ENCODE measurements around the gene XIST.
"Not testable (repeated sequence)": the region's sequence is repeated elsewhere in the genome, so short reads cannot be mapped to it uniquely, and the experiment has no call there.

Gene XIST

GRCh38 chrX:73840120-73840924, 12.2 kb downstream of the XIST start:
- no peak for DNase-seq (ENCODE audit: extremely low read depth in 1 of 2, low read depth in 1 of 2)

GRCh38 chrX:73839152-73839551, 13.4 kb downstream of the XIST start:
- DNase-seq (ENCODE audit: extremely low read depth in 1 of 2, low read depth in 1 of 2): no peak

DNA sequence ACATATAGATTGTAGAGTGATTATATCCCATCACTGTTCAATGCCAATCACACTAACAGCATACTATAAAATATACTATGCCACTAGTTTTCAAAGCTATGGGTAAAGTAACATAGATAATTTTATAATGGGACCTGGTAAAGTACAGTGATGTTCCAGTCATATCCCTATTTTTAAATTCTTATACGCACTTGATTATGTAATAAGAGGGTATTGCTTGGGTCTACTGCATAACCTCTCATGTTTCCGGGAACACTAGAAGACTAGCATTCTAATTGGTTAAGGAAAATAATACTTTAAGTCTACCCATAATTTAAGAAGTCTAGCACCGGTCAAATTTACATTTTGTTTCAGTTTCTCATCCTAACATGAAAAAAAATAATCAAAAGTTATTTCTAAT, 14.4 kb downstream of the XIST start:
- DNase-seq (ENCODE audit: extremely low read depth in 1 of 2, low read depth in 1 of 2): no peak

DNA sequence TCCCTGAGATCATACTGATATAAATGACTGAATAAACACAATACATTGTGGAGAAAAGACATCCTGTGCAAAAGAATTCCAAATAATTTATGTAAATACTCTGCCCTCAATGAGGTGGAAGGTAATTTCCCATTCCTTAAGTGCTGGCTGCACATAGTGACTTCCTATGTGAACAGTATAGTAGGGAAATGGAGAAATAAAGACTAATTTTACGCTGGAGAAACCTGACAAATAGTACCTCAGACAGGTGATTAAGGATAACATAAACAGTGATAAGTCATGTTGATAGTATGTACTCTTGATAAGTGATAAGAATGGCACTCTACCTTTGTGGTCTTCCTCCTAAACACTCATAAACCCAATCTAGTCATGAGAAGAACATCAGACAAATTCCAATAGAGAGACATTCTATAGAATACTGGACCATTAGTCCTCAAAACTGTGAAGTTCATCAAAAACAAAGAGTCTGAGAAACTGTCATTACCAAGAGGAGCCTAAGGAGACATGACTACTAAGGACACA, 15.5 kb downstream of the XIST start:
- DNase-seq (ENCODE audit: extremely low read depth in 1 of 2, low read depth in 1 of 2): no peak

GRCh38 chrX:73834219-73834618, 18.3 kb downstream of the XIST start:
- no peak for DNase-seq (ENCODE audit: extremely low read depth in 1 of 2, low read depth in 1 of 2)

- DNase-seq (ENCODE audit: extremely low read depth in 1 of 2, low read depth in 1 of 2): no peak
These were observed 20.2 kb downstream of the XIST start for GRCh38 chrX:73832319-73832718.

DNA sequence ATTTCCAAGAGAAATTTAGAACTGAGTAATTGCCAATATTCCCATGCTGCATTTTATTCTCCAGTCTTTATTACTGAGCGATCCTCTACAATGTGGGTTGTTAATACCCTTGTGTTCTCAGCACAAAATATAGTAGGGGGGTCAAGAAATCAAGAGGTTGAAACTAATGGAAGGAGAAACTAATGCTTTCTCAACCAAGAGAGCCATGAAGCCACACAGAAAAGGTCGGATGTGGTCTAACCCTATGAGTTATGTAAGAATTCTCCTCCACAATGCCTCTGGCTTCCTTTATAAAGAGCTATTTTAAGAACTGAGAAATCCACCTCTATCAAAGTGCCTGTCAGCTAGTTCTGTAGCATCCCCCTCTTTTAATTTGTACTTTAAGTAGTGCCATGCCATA, 21.0 kb downstream of the XIST start:
- no peak for DNase-seq (ENCODE audit: extremely low read depth in 1 of 2, low read depth in 1 of 2)

DNA sequence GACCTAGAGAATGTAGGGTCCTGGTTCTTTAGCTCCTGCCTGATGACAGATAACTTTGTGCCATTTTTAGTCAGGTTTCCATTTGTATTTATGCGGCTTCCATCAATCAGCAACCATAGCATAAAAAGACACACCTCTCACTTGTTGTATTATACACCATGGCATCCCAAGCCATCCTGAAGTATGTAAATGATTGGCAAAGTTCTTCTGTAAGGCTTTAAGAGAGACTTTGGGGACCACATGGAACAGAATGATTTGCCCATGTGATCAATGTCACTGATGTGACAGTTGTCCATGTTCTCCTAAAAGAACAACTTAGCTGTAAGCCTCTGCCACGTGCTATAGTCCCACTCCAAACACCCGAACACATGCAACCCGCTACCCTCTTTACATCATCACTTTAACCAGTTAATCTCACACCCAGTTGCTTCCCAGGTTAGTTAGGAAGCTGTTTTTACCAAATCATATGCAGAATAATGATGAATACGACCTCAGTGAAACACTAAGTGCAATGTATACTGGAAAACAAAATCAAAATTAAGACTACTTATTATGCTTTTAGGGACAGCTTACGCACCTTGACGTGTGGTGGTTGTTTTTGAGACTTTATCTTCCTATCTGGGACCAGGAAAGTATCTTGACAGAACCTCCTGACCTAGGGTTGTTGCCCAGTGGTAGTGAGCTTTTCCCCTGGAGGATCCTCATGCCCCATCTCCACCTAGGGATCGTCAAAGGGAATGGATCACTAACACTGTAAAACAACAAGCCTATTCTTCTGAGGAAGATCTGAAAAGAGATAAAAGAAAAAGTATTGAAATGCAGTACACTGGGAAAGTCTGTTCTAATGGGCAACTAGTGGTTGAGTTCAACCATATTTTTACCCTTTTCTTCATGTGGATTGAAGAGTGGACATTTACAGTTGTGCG, 21.8 kb downstream of the XIST start:
- DNase-seq (ENCODE audit: extremely low read depth in 1 of 2, low read depth in 1 of 2): no peak

GRCh38 chrX:73829890-73830466, 22.5 kb downstream of the XIST start:
- DNase-seq (ENCODE audit: extremely low read depth in 1 of 2, low read depth in 1 of 2): no peak

GRCh38 chrX:73828080-73828720, 24.3 kb downstream of the XIST start:
- no peak for DNase-seq (ENCODE audit: extremely low read depth in 1 of 2, low read depth in 1 of 2)

GRCh38 chrX:73827406-73827805, 25.1 kb downstream of the XIST start:
- DNase-seq (ENCODE audit: extremely low read depth in 1 of 2, low read depth in 1 of 2): no peak

GRCh38 chrX:73826996-73827395, 25.5 kb downstream of the XIST start:
- DNase-seq (ENCODE audit: extremely low read depth in 1 of 2, low read depth in 1 of 2): no peak

DNA sequence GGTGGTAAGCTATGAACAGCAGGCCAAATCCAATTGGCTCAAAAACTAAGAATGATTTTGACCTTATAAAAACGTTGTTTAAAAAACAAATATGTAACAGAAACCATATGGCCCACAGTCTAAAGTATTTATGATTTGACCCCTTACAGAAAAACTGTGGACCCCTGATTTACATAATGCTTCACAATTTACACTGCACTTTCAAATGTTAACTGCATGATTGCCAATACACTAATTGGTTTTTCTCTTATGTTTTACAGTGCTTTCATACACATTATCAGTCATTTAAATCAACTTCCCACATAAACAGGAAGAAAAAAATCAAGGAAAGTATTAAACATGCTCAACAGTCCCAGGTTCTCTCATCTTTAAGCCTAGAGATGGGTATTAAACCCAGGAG, 26.9 kb downstream of the XIST start:
- no peak for DNase-seq (ENCODE audit: extremely low read depth in 1 of 2, low read depth in 1 of 2)

- no peak for DNase-seq (ENCODE audit: extremely low read depth in 1 of 2, low read depth in 1 of 2)
These were observed 29.0 kb downstream of the XIST start for GRCh38 chrX:73823473-73824004.

DNA sequence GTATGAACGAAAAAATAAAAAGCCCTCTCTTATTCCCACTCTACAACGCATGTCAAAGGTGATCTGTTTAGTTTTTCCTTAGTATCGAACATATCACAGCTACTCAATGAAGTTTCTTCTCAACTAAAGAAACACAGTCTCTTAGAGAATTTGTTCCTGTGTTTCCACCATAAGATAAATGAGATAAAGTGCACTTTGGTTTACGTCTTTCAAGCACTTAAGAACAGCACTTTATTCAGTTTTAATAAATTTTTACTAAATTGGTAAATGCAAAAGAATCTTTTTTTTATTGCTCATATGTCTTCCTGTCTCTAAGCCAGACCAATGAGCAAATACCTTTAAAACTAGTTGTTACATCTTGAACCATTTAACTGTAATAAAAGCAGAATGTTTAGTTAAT, 29.7 kb downstream of the XIST start:
- DNase-seq (ENCODE audit: extremely low read depth in 1 of 2, low read depth in 1 of 2): no peak

DNA sequence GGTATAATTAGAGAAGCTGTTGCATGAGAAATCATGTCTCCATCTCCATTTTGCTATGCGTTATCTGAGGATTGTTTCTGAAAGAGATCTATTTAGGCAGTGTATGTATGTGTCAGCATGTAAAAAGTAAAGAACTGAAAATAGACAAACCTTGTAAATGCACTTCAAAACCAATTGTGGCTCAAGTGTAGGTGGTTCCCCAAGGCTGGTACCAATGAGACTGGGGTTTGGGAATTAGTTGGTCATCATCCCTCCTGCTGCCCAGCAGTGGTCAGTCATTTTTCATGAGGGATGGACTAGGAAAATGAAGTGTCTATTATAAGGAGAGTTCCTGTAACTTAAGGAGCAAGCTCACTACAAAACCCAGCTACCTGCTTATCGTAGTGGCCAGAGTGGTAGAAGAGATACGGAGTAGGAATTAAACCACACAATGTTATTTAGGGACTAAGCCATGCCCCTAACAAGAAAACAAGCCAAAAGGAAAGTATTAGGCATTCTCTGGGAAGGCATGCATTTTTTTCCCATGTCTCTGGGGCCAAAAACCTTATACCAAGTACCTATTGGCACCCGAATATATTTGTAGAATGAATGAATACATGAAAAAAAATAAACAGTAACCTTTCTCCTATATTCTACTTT, 30.5 kb downstream of the XIST start:
- no peak for DNase-seq (ENCODE audit: extremely low read depth in 1 of 2, low read depth in 1 of 2)

GRCh38 chrX:73819864-73820558, 32.5 kb downstream of the XIST start:
- DNase-seq (ENCODE audit: extremely low read depth in 1 of 2, low read depth in 1 of 2): not testable (repeated sequence)

GRCh38 chrX:73818200-73819116, 34.1 kb downstream of the XIST start:
- no peak for DNase-seq (ENCODE audit: extremely low read depth in 1 of 2, low read depth in 1 of 2)
